ENCODE results near the gene DAND5. TPM values are rescaled to one million over a fixed set of nuclear protein-coding genes. Genes with fewer than 3 reads are reported as not detected.

The DAND5 gene
- polyA plus RNA-seq, 1 of the 3 experiments (the other 2 are of a cell fraction): 1.0 TPM

DNA sequence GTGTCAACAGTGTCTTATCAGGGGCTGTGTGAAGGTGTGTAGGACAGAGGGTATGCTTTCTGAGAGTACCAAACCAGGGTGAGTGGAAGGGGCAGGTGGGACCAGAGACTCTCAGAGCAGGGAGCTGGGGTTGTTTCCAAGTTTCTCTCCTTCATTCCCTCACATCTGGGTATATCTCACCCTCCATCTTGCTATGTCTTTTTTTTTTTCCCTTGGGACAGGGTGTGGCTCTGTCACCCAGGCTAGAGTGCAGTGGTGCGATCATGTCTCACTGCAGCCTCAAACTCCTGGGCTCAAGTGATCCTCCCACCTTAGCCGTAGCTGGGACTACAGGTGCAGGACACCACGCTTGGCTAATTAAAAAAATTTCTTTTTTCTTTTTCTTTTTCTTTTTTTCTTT lies 10.6 kb downstream of the DAND5 start:
- no peak for DNase-seq
- no peaks in the 10 kb centered on the region for H4K20me1 ChIP-seq (ENCODE audit: insufficient read depth)
- H3K4me3 ChIP-seq (ENCODE audit: low read depth in 2 of 2, low read length in 1 of 2): no peak overlapping the region
- no peaks in the 10 kb centered on the region for H3K36me3 ChIP-seq (replicated peaks in 1 of 2; ENCODE audit: control insufficient read depth in 1 of 2, insufficient read depth in 2 of 2, low read length in 1 of 2)
- H2AFZ ChIP-seq (ENCODE audit: low read depth): no peak overlapping the region
- H3K27ac ChIP-seq (ENCODE audit: low read depth in 2 of 2, low read length in 1 of 2): no peak overlapping the region
- H3K4me2 ChIP-seq: no peak overlapping the region
- WGBS (ENCODE audit: low lambda C conversion rate): 94% methylated on average over 3 of the region's 3 CpGs
- H3K9me3 ChIP-seq: no peaks in the 10 kb centered on the region
- no peaks in the 10 kb centered on the region for H3F3A ChIP-seq (replicated peaks; ENCODE audit: insufficient read depth)
- TF ChIP-seq RAD21 (IDR thresholded peaks at IDR 0.05; ENCODE audit: low read length) (no peak), POLR2AphosphoS5 (IDR thresholded peaks at IDR 0.05; ENCODE audit: low read depth, low read length) (no peak), RCOR1 (IDR thresholded peaks at IDR 0.05; ENCODE audit: low read length) (no peak), CHD2 (IDR thresholded peaks at IDR 0.05; ENCODE audit: low read length, partially characterized antibody) (no peak), EP300 (IDR thresholded peaks at IDR 0.05; ENCODE audit: borderline replicate concordance in 1 of 2, low read depth in 1 of 2, low read length in 1 of 2) (no peak), FOSL2 (IDR thresholded peaks at IDR 0.05; ENCODE audit: borderline replicate concordance, low read depth) (no peak), NFIC (IDR thresholded peaks at IDR 0.05; ENCODE audit: borderline replicate concordance) (no peak), GABPA (IDR thresholded peaks at IDR 0.05; ENCODE audit: low read depth) (no peak), YY1 (IDR thresholded peaks at IDR 0.05; ENCODE audit: low read depth) (no peak), MEF2A (IDR thresholded peaks at IDR 0.05; ENCODE audit: borderline replicate concordance, low read depth) (no peak), RXRA (IDR thresholded peaks at IDR 0.05; ENCODE audit: borderline replicate concordance, low read depth) (no peak), SMC3 (IDR thresholded peaks at IDR 0.05; ENCODE audit: low read depth, low read length) (no peak), NRF1 (IDR thresholded peaks at IDR 0.05; ENCODE audit: low read depth, low read length) (no peak), ELF1 (IDR thresholded peaks at IDR 0.05) (no peak)
- TF ChIP-seq, protein P1, sequence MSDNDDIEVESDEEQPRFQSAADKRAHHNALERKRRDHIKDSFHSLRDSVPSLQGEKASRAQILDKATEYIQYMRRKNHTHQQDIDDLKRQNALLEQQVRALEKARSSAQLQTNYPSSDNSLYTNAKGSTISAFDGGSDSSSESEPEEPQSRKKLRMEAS (IDR thresholded peaks at IDR 0.05; ENCODE audit: low read depth): no peak
- TF ChIP-seq, protein P2, sequence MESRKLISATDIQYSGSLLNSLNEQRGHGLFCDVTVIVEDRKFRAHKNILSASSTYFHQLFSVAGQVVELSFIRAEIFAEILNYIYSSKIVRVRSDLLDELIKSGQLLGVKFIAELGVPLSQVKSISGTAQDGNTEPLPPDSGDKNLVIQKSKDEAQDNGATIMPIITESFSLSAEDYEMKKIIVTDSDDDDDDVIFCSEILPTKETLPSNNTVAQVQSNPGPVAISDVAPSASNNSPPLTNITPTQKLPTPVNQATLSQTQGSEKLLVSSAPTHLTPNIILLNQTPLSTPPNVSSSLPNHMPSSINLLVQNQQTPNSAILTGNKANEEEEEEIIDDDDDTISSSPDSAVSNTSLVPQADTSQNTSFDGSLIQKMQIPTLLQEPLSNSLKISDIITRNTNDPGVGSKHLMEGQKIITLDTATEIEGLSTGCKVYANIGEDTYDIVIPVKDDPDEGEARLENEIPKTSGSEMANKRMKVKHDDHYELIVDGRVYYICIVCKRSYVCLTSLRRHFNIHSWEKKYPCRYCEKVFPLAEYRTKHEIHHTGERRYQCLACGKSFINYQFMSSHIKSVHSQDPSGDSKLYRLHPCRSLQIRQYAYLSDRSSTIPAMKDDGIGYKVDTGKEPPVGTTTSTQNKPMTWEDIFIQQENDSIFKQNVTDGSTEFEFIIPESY (IDR thresholded peaks at IDR 0.05; ENCODE audit: borderline replicate concordance, low read depth): no peak
- TF ChIP-seq, protein P3, sequence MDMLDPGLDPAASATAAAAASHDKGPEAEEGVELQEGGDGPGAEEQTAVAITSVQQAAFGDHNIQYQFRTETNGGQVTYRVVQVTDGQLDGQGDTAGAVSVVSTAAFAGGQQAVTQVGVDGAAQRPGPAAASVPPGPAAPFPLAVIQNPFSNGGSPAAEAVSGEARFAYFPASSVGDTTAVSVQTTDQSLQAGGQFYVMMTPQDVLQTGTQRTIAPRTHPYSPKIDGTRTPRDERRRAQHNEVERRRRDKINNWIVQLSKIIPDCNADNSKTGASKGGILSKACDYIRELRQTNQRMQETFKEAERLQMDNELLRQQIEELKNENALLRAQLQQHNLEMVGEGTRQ (IDR thresholded peaks at IDR 0.05; ENCODE audit: borderline replicate concordance, low read depth, low read length): no peak
- TF ChIP-seq, protein P4, sequence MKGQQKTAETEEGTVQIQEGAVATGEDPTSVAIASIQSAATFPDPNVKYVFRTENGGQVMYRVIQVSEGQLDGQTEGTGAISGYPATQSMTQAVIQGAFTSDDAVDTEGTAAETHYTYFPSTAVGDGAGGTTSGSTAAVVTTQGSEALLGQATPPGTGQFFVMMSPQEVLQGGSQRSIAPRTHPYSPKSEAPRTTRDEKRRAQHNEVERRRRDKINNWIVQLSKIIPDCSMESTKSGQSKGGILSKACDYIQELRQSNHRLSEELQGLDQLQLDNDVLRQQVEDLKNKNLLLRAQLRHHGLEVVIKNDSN (IDR thresholded peaks at IDR 0.05; ENCODE audit: borderline replicate concordance, low read depth): no peak
- ChIA-PET POLR2A (interaction anchor here (0.6 kb wide), 2 partner anchors 84 to 816 kb away, joined by 3 to 9 read pairs; no protein-coding TSS in a partner anchor), CTCF (interaction anchor here (1.2 to 24.6 kb wide), 5 partner anchors 14 to 283 kb away, joined by 4 to 603 read pairs (median 256); partner anchors contain the start of genes DAND5 and NACC1)
- H3K9me2 ChIP-seq: no peaks in the 10 kb centered on the region
- no peaks in the 10 kb centered on the region for H3K79me2 ChIP-seq (ENCODE audit: insufficient read depth)
- H3K27me3 ChIP-seq (ENCODE audit: insufficient read depth): no peaks in the 10 kb centered on the region
- no peak overlapping the region for H3K9ac ChIP-seq
- H3K4me1 ChIP-seq (ENCODE audit: control insufficient read depth in 1 of 2, insufficient read depth in 2 of 2, low read depth in 1 of 2, low read length in 1 of 2): peaks cover 0 to 10% of the 10 kb centered on the region in 2 experiments; a peak in 1 of 4 replicates

Data from SK-N-SH (cell line).